ENCODE data around the gene CPS1. TPM values are rescaled to one million over a fixed set of nuclear protein-coding genes. Genes with fewer than 3 reads are reported as not detected.

The CPS1 gene
- total RNA-seq, 2 donors from 2014 or later = 12.5 to 31.2 TPM

DNA sequence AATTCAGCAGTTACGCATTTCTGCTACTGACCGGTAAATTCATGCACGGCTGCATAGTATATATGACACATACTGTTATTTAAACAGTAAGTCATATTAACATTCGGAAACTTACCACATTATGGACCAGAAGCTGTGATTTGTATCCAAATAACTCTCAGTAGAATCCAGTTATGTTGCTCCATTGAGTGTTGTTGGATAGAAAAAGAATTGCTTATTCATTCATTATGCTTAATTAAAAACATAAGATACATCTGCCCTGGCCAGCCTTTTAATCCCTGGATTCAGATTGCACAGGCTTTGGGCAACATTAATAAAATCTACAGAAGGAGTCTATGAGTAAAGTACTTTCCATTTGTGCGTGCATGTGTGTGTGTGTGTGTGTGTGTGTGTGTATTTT, 111.3 kb downstream of the CPS1 start:
- DNase-seq = no peak
- Histone ChIP-seq H3K27me3 (ENCODE audit: control insufficient read depth, insufficient read depth, low read length, poor library complexity, severe bottlenecking) (no peaks in the 10 kb centered on the region), H3K4me3 (ENCODE audit: low read length) (no peak overlapping the region), H3K36me3 (ENCODE audit: control insufficient read depth, insufficient read depth, low read length) (no peaks in the 10 kb centered on the region), H3K4me1 (ENCODE audit: control insufficient read depth, insufficient read depth, low read length) (no peaks in the 10 kb centered on the region), H3K9ac (ENCODE audit: extremely low read depth, low read length, poor library complexity, severe bottlenecking) (no peak overlapping the region), H3K27ac (ENCODE audit: low read depth, low read length) (no peak overlapping the region), H3K9me3 (ENCODE audit: control insufficient read depth, low read length) (no peaks in the 10 kb centered on the region)
- 95 to 100% methylated on average over 1 to 5 of the region's 5 CpGs for WGBS, 2 experiments (ENCODE audit: insufficient coverage in 1 of 2, insufficient read length in 1 of 2)
- TF ChIP-seq, protein P1, sequence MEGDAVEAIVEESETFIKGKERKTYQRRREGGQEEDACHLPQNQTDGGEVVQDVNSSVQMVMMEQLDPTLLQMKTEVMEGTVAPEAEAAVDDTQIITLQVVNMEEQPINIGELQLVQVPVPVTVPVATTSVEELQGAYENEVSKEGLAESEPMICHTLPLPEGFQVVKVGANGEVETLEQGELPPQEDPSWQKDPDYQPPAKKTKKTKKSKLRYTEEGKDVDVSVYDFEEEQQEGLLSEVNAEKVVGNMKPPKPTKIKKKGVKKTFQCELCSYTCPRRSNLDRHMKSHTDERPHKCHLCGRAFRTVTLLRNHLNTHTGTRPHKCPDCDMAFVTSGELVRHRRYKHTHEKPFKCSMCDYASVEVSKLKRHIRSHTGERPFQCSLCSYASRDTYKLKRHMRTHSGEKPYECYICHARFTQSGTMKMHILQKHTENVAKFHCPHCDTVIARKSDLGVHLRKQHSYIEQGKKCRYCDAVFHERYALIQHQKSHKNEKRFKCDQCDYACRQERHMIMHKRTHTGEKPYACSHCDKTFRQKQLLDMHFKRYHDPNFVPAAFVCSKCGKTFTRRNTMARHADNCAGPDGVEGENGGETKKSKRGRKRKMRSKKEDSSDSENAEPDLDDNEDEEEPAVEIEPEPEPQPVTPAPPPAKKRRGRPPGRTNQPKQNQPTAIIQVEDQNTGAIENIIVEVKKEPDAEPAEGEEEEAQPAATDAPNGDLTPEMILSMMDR (conservative IDR thresholded peaks at IDR 0.05) = no peak
- Mint-ChIP-seq H3K9me3 (peaks cover 2% of the 10 kb centered on the region), H3K27me3 (ENCODE audit: insufficient read depth) (no peaks in the 10 kb centered on the region), H3K4me1 (no peaks in the 10 kb centered on the region), H3K27ac (no peak overlapping the region), H3K36me3 (ENCODE audit: low read depth) (no peaks in the 10 kb centered on the region), H3K4me3 (no peak overlapping the region)

DNA sequence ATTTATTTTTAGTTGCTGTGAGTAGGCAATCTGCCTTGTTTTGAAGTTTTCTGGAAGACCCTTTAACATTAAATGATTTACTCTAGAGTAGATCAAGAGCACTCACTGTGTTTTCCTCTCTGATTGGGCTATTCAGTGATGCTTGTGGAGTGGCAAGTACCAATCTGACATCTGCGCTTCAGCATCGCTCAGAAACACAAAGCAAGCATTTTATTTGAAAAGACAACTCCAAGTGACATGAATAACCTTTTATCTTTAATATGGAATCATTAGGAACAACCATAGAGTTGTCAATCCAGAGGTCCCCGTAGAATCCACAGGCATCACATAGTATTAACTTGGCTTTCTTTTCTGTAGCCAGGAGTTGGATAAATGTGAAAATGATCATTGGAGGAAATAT, 114.7 kb downstream of the CPS1 start:
- no peak overlapping the region for H3K27ac Mint-ChIP-seq
- WGBS, 2 experiments (ENCODE audit: insufficient coverage in 1 of 2, insufficient read length in 1 of 2) = 92% methylated on average over 3 of the region's 3 CpGs; no CpG with 5 or more reads in 1 of the 2 experiments
- no peak for DNase-seq
- no peaks in the 10 kb centered on the region for H3K36me3 ChIP-seq (ENCODE audit: control insufficient read depth, insufficient read depth, low read length)
- H3K4me3 Mint-ChIP-seq = no peak overlapping the region
- H3K4me1 ChIP-seq (ENCODE audit: control insufficient read depth, insufficient read depth, low read length) = no peaks in the 10 kb centered on the region
- no peak overlapping the region for H3K4me3 ChIP-seq (ENCODE audit: low read length)
- no peaks in the 10 kb centered on the region for H3K4me1 Mint-ChIP-seq
- H3K9me3 Mint-ChIP-seq = peaks cover 2% of the 10 kb centered on the region
- H3K36me3 Mint-ChIP-seq (ENCODE audit: low read depth) = no peaks in the 10 kb centered on the region
- H3K27me3 Mint-ChIP-seq (ENCODE audit: insufficient read depth) = no peaks in the 10 kb centered on the region
- H3K27ac ChIP-seq (ENCODE audit: low read depth, low read length) = no peak overlapping the region
- no peaks in the 10 kb centered on the region for H3K9me3 ChIP-seq (ENCODE audit: control insufficient read depth, low read length)
- H3K9ac ChIP-seq (ENCODE audit: extremely low read depth, low read length, poor library complexity, severe bottlenecking) = no peak overlapping the region
- no peaks in the 10 kb centered on the region for H3K27me3 ChIP-seq (ENCODE audit: control insufficient read depth, insufficient read depth, low read length, poor library complexity, severe bottlenecking)
- TF ChIP-seq, protein P1 (conservative IDR thresholded peaks at IDR 0.05) = no peak

DNA sequence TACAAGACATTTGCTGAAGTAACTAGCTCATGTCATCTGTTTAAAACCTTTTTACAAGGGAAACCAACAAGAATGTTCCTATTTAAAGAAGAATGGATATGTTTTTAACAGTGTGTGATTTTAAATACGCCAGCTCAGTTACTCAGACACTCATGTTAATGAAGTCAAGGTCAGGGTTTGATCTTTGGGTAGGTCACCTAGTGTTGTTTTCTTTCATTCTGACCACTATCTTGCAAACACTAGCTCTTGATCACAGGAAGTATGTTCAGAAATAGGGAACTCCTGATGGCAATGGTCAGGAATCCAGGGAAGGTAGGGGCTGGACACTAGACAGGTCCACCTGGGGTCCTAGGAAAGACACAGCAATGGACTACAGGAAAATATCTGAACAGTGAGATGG, 116.7 kb downstream of the CPS1 start:
- TF ChIP-seq, protein P1 (conservative IDR thresholded peaks at IDR 0.05) = no peak
- Histone ChIP-seq H3K9me3 (ENCODE audit: control insufficient read depth, low read length) (no peaks in the 10 kb centered on the region), H3K27ac (ENCODE audit: low read depth, low read length) (no peak overlapping the region), H3K4me3 (ENCODE audit: low read length) (no peak overlapping the region), H3K4me1 (ENCODE audit: control insufficient read depth, insufficient read depth, low read length) (no peaks in the 10 kb centered on the region), H3K36me3 (ENCODE audit: control insufficient read depth, insufficient read depth, low read length) (no peaks in the 10 kb centered on the region), H3K27me3 (ENCODE audit: control insufficient read depth, insufficient read depth, low read length, poor library complexity, severe bottlenecking) (no peaks in the 10 kb centered on the region), H3K9ac (ENCODE audit: extremely low read depth, low read length, poor library complexity, severe bottlenecking) (no peak overlapping the region)
- Mint-ChIP-seq H3K36me3 (ENCODE audit: low read depth) (no peaks in the 10 kb centered on the region), H3K9me3 (no peaks in the 10 kb centered on the region), H3K27me3 (ENCODE audit: insufficient read depth) (no peaks in the 10 kb centered on the region), H3K4me3 (no peak overlapping the region), H3K4me1 (no peaks in the 10 kb centered on the region), H3K27ac (no peak overlapping the region)
- WGBS, 2 experiments (ENCODE audit: insufficient coverage in 1 of 2, insufficient read length in 1 of 2) = 94% methylated on average over 1 of the region's 1 CpG; no CpG with 5 or more reads in 1 of the 2 experiments
- DNase-seq = no peak

Measured in endodermal cell (in vitro differentiated cells).